RCC 7860 (cell line): ENCODE measurements around the gene CYP8B1.
A peak's percentile ranks its signal among the peaks of the same experiment; 100 is the strongest.

Experiments used
- DNase-seq: peaks from one replicate; pipeline ENCODE4 v3.0.0-alpha.2; 2015; ENCODE audit warnings: low spot score
- FAIRE-seq: peaks from 2 replicates; lab custom pipeline; 2012; peaks lifted over from hg19 to GRCh38; lab: Jason Lieb, UNC

The CYP8B1 gene

DNA sequence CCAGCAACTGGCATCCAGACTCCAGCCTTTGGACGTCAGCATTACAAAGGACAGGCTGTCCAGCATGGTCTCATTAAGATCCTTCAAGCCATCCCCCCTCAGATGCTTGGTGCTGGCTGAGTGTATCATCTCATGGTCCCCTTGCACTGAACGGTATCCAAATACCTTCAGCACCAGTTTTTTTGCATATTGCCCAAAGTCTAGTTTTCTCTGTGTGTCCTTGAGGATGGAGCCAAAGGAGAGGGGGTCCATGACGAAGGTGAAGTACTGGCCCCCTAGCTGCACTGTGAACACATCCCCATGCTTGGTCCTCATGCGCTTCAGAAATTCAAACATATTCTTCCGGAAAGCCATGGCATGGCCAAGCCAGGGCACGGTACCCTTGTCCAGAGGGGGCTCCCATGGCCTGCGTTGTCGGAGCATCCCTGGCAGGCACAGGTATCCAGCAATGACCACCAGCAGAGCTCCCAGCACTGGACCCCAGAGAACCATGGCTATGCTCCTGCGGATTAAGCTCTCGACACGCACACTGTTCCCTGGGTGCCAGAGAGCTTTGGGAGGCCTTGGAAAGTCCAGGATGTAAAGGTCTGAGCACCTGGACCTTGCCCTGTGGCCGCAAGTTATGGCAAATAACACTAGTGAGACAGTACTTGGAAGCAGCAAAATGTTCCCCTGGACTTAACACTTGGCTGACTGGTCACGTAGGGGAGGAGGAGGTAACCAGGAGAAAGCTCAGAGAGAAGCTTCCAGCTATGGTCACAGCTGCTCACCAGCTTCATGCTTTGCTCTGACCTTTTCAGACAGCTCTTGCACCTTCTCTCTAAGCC, at the start of gene CYP8B1:
CYP8B1 (minus strand) TSS at position 555 of the 827 bp plus-strand sequence; CDS start at position 492, 63 bp downstream.
- no peak for FAIRE-seq
- DNase-seq = no peak

- no peak for FAIRE-seq
- no peak for DNase-seq
Measured at GRCh38 chr3:42923606-42924005, 47.9 kb upstream of the CYP8B1 start.

- FAIRE-seq = no peak
- DNase-seq = peak; percentile 9
Measured at GRCh38 chr3:42914771-42915515, 39.3 kb upstream of the CYP8B1 start.

GRCh38 chr3:42911551-42911950, 35.9 kb upstream of the CYP8B1 start:
- no peak for DNase-seq

GRCh38 chr3:42908675-42909074, 33.0 kb upstream of the CYP8B1 start:
- no peak for DNase-seq
- FAIRE-seq = no peak

More at GRCh38 chr3:42911551-42911950, 35.9 kb upstream of the CYP8B1 start:
- FAIRE-seq = no peak

DNA sequence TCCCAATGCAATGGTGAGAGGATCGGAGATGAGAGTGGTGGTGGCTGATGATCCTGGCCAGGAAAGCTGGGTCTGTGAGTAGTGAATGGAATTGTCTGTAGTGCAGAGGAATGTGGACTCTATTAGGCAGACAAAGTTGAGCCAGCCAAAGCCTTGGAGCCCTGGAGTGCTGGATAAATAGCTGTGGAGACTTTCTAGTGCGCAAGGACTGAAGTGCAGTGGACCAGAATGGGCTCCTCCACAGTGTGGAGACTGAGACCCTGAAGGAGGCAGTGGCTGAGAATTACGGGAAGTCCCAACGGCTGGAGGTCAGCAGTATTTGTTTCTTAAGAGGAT, 31.1 kb upstream of the CYP8B1 start:
- no peak for FAIRE-seq
- no peak for DNase-seq

DNA sequence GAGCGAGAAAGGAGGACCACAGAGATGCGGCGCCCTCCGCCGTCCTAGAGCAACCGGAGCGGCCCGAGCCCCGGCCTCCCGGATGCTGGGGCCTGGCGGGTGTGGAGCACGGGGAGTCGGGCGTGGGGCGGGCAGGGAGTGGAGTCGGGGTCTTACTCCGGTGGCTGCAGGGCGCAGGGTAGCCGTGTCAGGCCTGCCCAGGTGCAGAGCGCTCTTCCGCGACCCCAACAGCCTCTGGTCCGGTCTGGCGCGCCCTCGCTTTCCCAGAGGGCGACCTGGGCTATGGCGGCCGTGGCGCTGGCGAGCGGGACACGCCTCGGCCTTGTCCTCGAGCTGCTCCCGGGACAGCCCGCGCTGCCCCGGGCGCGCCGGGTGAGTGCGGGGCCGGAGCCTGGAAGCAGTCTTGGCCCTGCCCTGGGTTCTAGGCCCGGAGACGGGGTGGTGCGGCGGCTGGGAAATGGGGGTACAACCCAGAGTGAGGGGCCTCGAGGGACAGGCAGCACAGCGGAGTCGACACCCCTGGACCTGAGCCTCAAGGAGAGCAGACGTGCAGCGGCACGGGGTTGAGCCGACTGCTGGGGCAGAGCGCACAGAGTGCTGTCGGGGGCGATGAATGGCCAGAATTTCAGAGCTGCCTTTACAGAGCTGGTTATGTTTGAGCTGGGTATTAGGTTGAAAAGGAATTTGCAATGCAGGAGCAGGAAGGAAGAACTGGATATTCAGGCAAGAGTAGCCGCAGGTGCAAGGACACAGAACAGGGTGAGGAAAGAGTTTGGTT, 30.6 kb upstream of the CYP8B1 start, which contains the start of gene ZNF662:
ZNF662 (plus strand) TSS at position 73 of the 778 bp plus-strand sequence. CDS start 1,973 bp downstream, outside the sequence.
- DNase-seq = no peak
- no peak for FAIRE-seq

GRCh38 chr3:42905740-42906069, 30.0 kb upstream of the CYP8B1 start:
- FAIRE-seq = no peak
- DNase-seq = no peak

DNA sequence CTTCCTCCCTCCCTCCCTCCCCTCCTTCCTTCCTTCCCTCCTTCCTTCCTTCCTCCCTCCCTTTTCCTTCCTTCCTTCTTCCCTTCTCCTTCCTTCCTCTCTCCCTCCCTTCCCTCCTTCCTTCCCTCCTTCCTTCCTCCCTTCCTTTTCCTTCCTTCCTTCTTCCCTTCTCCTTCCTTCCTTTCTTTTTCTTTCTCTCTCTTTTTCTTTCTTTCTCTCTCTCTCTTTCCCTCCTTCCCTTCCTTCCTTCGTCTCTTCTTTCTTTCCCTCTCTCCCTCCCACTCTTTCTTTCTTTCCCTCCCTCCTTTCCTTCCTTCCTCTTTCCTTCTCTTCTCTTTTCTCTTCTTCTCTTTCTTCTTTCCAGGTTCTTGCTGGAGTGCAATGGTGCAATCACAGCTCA, 28.4 kb upstream of the CYP8B1 start:
- FAIRE-seq (no peak), DNase-seq (no peak)

- no peak for FAIRE-seq
- no peak for DNase-seq
Measured at GRCh38 chr3:42902257-42902656, 26.6 kb upstream of the CYP8B1 start.

DNA sequence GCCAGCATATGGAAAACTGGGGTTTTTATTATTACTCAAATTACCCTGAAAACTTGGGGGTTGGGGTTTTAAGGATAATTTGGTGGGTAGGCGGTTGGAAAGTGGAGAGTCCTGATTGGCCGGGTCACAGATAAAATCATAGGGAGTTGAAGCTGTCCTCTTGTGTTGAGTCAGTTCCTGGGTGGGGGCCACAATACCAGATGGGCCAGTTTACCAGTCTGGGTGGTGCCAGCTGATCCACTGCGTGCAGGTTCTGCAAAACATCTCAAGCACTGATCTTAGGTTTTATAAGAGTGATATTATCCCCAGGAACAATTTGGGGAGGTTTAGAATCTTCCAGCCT, 25.4 kb upstream of the CYP8B1 start:
- no peak for FAIRE-seq
- no peak for DNase-seq

- DNase-seq (no peak), FAIRE-seq (no peak)
Measured at GRCh38 chr3:42900226-42901072, 24.8 kb upstream of the CYP8B1 start.

DNA sequence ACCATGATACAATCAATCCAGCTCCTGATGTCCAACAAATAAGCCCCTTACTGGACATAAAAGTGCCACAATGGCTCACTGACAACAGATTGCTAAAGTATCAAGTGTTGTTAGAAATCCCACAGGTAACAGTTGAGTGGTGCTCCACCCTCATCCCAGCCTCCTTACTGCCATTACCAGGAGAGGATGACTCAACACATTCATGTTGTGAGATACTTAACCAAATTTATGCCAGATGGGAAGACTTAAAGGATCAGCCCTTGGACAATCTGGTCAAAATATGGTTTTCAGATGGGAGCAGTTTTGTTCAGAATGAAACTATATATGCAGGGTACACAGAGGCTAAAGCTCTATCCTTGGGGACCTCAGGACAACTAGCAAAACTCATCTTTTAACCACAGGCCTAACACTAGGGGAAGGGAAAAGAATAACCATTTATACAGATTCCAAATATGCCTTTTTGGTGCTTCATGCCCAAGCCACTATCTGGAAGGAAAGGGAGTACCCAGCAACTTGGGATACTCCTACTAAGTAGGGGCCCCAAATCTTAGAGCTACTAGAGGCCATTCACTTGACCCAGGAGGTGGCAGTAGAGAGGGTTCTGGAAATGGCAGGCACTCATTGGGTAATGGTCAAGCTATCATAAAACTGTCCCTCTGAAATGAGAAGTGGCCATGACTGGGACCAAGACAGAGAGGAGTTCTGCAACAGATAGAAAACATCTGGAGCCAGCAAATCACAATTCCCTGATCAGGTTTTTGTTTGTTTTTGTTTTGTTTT, 23.4 kb upstream of the CYP8B1 start:
- DNase-seq (no peak), FAIRE-seq (no peak)

DNA sequence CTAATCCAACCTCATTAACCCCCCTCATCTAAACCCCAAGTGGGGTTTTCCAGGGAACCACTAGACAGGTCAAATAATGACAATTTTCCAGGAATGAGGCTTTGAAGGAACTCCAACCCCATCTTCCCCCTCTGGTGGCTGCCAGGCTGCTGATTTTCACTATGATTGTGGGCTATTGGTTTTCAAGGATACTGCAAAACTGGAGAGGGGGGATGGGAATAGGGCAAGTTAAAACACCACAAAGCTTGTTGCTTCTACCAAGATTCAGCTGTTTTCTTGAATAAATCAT, 19.8 kb upstream of the CYP8B1 start:
- DNase-seq = no peak
- no peak for FAIRE-seq

DNA sequence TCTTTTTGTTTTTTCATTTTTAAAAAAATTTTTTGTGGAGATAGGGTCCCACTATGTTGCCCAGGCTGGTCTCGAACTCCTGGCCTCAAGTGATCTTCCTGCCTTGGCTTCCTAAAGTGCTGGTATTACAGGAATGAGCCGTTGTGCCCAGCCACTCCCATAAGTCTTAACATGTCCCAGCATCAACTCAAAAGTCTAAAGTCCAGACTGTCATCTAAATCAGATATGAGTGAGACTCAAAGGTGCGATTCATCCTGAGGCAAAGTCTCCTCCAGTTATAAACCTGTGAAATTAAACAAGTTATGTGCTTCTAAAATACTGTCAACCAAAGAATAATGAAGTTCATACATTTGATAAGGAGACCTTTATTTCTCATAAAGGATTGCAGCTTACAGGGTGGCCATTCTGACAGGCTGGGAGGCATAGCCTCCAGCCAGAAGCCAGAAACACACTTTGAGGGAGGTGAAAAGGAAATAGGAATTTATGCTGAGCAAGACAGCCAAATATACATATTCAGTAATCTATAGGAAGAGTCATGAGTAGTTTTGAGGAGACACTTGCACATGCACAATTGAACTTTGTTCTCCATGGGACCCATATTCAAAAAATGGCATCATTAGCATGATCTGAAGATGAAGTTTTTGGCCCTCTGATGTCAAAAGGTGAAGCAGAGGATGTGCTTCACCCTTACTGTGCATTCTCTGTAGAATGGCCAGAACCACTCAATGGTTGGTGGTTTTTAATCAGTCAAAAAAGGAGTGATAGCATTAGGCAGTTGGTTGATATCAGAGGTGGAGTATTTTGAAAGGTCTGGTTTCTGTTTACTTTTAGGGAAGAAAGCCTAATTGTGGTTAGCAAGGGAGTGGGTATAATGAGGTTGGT, 19.3 kb upstream of the CYP8B1 start:
- DNase-seq (no peak), FAIRE-seq (no peak)

DNA sequence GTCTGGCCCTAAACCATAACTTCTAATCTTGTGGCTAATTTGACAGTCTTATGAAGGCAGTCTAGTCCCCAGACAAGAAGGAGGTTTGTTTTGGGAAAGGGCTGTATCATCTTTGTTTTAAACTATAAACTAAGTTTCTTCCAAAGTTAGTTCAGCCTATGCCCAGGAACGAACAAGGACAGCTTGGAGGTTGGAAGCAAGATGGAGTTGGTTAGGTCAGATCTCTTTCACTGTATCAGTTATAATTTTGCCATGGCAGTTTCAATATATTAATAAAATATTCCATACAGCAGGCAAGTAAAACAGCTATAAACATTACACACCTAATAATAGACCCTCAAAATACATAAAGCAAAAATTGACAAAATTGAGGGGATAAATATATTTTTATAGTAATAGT, 17.1 kb upstream of the CYP8B1 start:
- FAIRE-seq = no peak

DNA sequence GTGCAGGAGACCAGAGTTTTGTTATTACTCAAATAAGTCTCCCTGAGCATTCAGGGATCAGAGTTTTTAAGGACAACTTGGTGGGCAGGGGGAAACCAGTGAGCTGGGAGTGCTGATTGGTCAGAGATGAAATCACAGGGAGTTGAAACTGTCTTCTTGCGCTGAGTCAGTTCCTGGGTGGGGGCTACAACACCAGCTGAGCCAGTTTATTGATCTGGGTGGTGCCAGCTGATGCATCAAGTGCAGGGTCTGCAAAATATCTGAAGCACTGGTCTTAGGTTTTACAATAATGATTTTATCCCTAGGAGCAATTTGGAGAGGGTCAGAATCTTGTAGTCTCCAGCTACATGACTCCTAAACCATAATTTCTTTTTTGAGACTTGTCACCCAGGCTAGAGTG, 16.5 kb upstream of the CYP8B1 start:
- FAIRE-seq = no peak

More for the DNA sequence above, 17.1 kb upstream of the CYP8B1 start:
- no peak for DNase-seq

DNA sequence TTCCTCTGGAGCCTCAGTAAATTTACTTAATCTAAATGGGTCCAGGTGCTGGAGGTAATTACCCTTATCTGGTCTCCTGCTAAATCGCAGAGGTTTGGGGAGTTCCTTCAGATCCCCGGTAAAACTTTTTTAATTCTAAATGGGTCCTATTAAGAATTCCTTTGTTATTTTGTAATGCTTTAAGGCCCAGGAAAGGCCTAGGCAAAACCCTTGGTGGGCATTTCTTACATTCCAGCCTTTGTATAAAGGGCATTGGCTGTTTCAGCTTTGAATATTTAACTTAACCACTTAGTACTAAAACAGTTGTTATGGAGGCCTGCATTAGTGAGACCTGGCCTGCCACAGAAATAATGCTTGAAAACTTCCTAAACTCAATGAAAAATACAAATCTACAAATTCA, 15.4 kb upstream of the CYP8B1 start:
- FAIRE-seq (no peak), DNase-seq (no peak)

More for the DNA sequence above, 16.5 kb upstream of the CYP8B1 start:
- no peak for DNase-seq

DNA sequence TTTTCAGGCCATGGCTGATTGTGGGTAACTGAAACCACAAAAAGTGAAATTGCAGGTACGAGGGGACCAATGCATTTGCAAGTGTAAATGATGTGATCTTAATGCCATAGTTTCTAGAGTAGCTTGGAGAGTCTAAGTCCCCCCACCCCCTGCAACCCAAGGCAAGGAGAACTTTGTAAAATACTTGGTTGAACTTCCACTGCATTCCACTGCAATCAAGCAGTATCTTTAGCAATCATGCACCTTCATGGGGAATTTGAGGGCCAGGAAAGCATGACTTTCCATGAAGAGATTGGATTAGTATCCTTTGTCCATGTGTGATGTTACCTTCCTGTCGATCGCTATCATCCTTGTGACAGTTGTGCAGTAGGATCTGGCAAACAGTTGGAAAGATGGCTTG, 11.4 kb upstream of the CYP8B1 start:
- DNase-seq (no peak), FAIRE-seq (no peak)
